Right lobe of liver (tissue), 4 donors: Measurements from ENCODE around the gene ZDHHC9.

ENCODE experiments used
- CTCF ChIP-seq, 4 donors: fragments of 200-600 bp in 3 of 4; fragments of 450-650 bp in 1 of 4; IDR thresholded peaks; one replicate each; pipeline versions ENCODE4 v1.5.1 to v1.8.0; 2016 to 2022; ENCODE audit warnings: antibody characterized with exemption in 4 of 4, mild to moderate bottlenecking in 2 of 4
- POLR2A ChIP-seq: fragments of 450-650 bp; IDR thresholded peaks from one replicate; pipeline ENCODE4 v1.6.1; 2017; ENCODE audit warnings: antibody characterized with exemption, mild to moderate bottlenecking
- donor health status: DM: no; HTN: no; CAD: no.
- donor health status: DM: no; HTN: no; CAD: no.
- donor health status: DM: no; HTN: yes; CAD: no.

DNA sequence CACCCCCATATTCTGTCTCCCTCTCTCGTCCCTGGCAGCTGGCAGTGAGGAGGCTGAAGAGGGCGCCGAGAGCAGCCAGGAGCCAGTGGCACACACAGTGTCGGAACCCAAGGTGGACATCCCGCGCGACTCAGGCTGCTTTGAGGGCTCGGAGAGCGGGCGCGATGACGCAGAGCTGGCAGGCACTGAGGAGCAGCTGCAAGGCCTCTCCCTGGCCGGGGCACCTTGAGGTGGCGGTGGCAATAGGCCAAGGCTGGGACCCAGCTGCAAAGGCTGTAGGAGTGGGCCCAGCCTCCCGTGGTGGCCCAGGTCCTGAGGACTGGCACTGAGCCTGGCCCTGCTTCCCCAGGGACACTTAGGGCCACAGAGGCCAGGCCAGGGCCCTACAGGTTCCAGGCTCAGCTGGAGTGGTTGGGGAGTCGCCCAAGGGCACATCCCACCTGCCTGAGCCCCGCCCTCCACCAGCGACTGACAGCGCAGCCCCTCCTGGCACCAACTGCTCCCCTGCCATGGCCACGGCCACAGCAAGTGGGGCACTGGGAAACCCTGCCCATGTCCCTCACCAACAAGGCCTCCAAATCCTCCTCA lies 50.0 kb downstream of the ZDHHC9 start:
- TF ChIP-seq POLR2A (no peak), CTCF (IDR thresholded peaks at IDR 0.05) (no peak)
